IMR-90 (cell line): ENCODE data around the gene COL4A2. TPM values are rescaled to one million over a fixed set of nuclear protein-coding genes. Genes with fewer than 3 reads are reported as not detected.
A peak's percentile ranks its signal among the peaks of the same experiment; 100 is the strongest.

ENCODE experiments used
- ATAC-seq: fragments of 200-7000 bp; cut with Tn5 transposase; 2 replicates; pipeline ENCODE4 v1.9.1; 2020; ENCODE audit warnings: low read depth, mild to moderate bottlenecking, moderate library complexity
- BruUV-seq: library from RNA; stranded (reverse); fragments of 400-500 nt; replicated peaks from 2 replicates; lab custom pipeline; 2021; lab: Mats Ljungman, UMichigan
- CTCF ChIA-PET: fragments of 300-600 bp; formaldehyde crosslinking; extraction: SDS; loops from one replicate; lab custom pipeline; 2021; ENCODE audit warnings: antibody characterized with exemption; lab: Yijun Ruan, JAX
- POLR2A ChIA-PET: fragments of 300-600 bp; sonication (Branson Sonifier 250); formaldehyde crosslinking; loops from one replicate; lab custom pipeline; 2022; ENCODE audit warnings: antibody characterized with exemption; ENCODE audit not compliant: unreplicated experiment; lab: Charles Lee
- DNase-seq: peaks from one replicate; pipeline ENCODE4 v3.0.0; 2013
- H2AFZ ChIP-seq: replicated peaks from 2 replicates; pipeline ENCODE3; 2013; ENCODE audit warnings: low read length, mild to moderate bottlenecking; ENCODE audit not compliant: poor library complexity
- H2AK5ac ChIP-seq: 2 replicates; pipeline ENCODE4 v1.6.1; 2013; ENCODE audit warnings: low read depth, low read length, inconsistent platforms
- H2AK9ac ChIP-seq: replicated peaks from 2 replicates; pipeline ENCODE3; 2013; ENCODE audit warnings: mild to moderate bottlenecking, low read depth, low read length, moderate library complexity; ENCODE audit not compliant: poor library complexity
- H2BK120ac ChIP-seq: 2 replicates; pipeline ENCODE4 v1.6.1; 2013; ENCODE audit warnings: low read depth, low read length, inconsistent platforms
- H2BK15ac ChIP-seq: 3 replicates; pipeline ENCODE4 v1.6.1; 2013; ENCODE audit warnings: low read depth, low read length, inconsistent platforms
- H2BK20ac ChIP-seq: 2 replicates; pipeline ENCODE4 v1.6.1; 2013; ENCODE audit warnings: low read depth, mild to moderate bottlenecking, inconsistent platforms, low read length, moderate library complexity
- H2BK5ac ChIP-seq: 2 replicates; pipeline ENCODE4 v1.6.1; 2013; ENCODE audit warnings: mild to moderate bottlenecking, low read depth, low read length, inconsistent platforms; ENCODE audit not compliant: poor library complexity, severe bottlenecking
- H3K14ac ChIP-seq: replicated peaks from 2 replicates; pipeline ENCODE4 v1.6.1; 2013; ENCODE audit warnings: low read depth, low read length, inconsistent platforms
- H3K18ac ChIP-seq: 2 replicates; pipeline ENCODE4 v1.6.1; 2013; ENCODE audit warnings: low read depth, low read length, control low read depth
- H3K23ac ChIP-seq: 2 replicates; pipeline ENCODE4 v1.6.1; 2013; ENCODE audit warnings: low read depth, low read length, inconsistent platforms
- H3K27ac ChIP-seq: 2 replicates; pipeline ENCODE4 v1.5.1; 2013; ENCODE audit warnings: mild to moderate bottlenecking, control low read depth, low read length; ENCODE audit not compliant: insufficient read depth
- H3K27me3 ChIP-seq: 2 replicates; pipeline ENCODE4 v1.6.1; 2013; ENCODE audit warnings: low read length; ENCODE audit not compliant: control insufficient read depth, insufficient read depth
- H3K36me3 ChIP-seq: 2 replicates; pipeline ENCODE4 v1.6.1; 2013; ENCODE audit warnings: low read length, mixed read lengths; ENCODE audit not compliant: control insufficient read depth, insufficient read depth
- H3K4ac ChIP-seq: 2 replicates; pipeline ENCODE4 v1.6.1; 2013; ENCODE audit warnings: low read depth, low read length, inconsistent platforms
- H3K4me1 ChIP-seq: 2 replicates; pipeline ENCODE4 v1.6.1; 2013; ENCODE audit warnings: low read length, mixed read lengths; ENCODE audit not compliant: control insufficient read depth, insufficient read depth
- H3K4me2 ChIP-seq: 2 replicates; pipeline ENCODE4 v1.6.1; 2013; ENCODE audit warnings: low read depth, mild to moderate bottlenecking, control low read depth, low read length, moderate library complexity
- H3K4me3 ChIP-seq: 2 replicates; pipeline ENCODE4 v1.5.1; 2013; ENCODE audit warnings: low read depth, mild to moderate bottlenecking, control low read depth, low read length, moderate library complexity; ENCODE audit not compliant: insufficient read depth
- H3K56ac ChIP-seq: 2 replicates; pipeline ENCODE4 v1.6.1; 2013; ENCODE audit warnings: low read length, inconsistent platforms; ENCODE audit not compliant: insufficient read depth; ENCODE audit errors: extremely low read depth
- H3K79me1 ChIP-seq, 2 experiments: 2 replicates each; pipeline ENCODE4 v1.6.1; 2013; ENCODE audit warnings: low read length in 2 of 2, inconsistent platforms in 1 of 2, low read depth in 1 of 2
- H3K9ac ChIP-seq: 2 replicates; pipeline ENCODE4 v1.6.1; 2013; ENCODE audit warnings: low read depth, low read length, control low read depth
- H3K9me1 ChIP-seq: 2 replicates; pipeline ENCODE4 v1.6.1; 2013; ENCODE audit warnings: low read length, inconsistent platforms; ENCODE audit not compliant: insufficient read depth
- H3K9me3 ChIP-seq: 2 replicates; pipeline ENCODE4 v1.6.1; 2013; ENCODE audit warnings: low read length; ENCODE audit not compliant: control insufficient read depth, insufficient read depth
- H4K20me1 ChIP-seq: 2 replicates; pipeline ENCODE4 v1.6.1; 2013; ENCODE audit warnings: low read length, inconsistent platforms; ENCODE audit not compliant: insufficient read depth
- H4K5ac ChIP-seq: 2 replicates; pipeline ENCODE4 v1.6.1; 2013; ENCODE audit warnings: mild to moderate bottlenecking, low read depth, low read length, control low read depth
- H4K8ac ChIP-seq, 2 experiments: 2 replicates each; pipeline ENCODE4 v1.6.1; 2013; ENCODE audit warnings: low read depth in 2 of 2, low read length in 2 of 2, control low read depth in 1 of 2, inconsistent platforms in 1 of 2
- H4K91ac ChIP-seq: 2 replicates; pipeline ENCODE4 v1.6.1; 2013; ENCODE audit warnings: low read depth, low read length, inconsistent platforms; ENCODE audit not compliant: insufficient read depth
- BHLHE40 ChIP-seq: fragments of 150-350 bp; IDR thresholded peaks from 2 replicates; pipeline ENCODE4 v1.6.1; 2016; ENCODE audit warnings: mild to moderate bottlenecking, low read depth, low read length
- FOS ChIP-seq: fragments of 150-350 bp; IDR thresholded peaks from 2 replicates; pipeline ENCODE4 v1.6.1; 2016; ENCODE audit warnings: low read depth, low read length
- POLR2A ChIP-seq: IDR thresholded peaks from 2 replicates; pipeline ENCODE4 v1.6.1; 2012; ENCODE audit warnings: mild to moderate bottlenecking, low read depth, low read length
- RCOR1 ChIP-seq: IDR thresholded peaks from 2 replicates; pipeline ENCODE4 v1.6.1; 2012; ENCODE audit warnings: mild to moderate bottlenecking, low read length, improper control_type of control experiment; ENCODE audit not compliant: insufficient replicate concordance
- WGBS, 2 experiments: methylation state at CpG; one replicate each; pipeline versions ENCODE4 v1.1.5 to v1.1.7; 2013; ENCODE audit warnings: missing lambda C conversion rate in 2 of 2; ENCODE audit not compliant: insufficient read length in 1 of 2; ENCODE audit errors: extremely low coverage in 2 of 2; 5-methylcytosine and 5-hydroxymethylcytosine counted together
- dilution Hi-C: fragments of 300-500 bp; cut with HindIII; formaldehyde crosslinking; loops from one replicate; pipeline ENCODE4 v1.14.3; 2018; ENCODE audit warnings: low sequenced_read_pairs; ENCODE audit not compliant: unreplicated experiment
- in situ Hi-C: fragments of 300-500 bp; cut with MboI; formaldehyde crosslinking; loops from 3 replicates; pipeline ENCODE4 v1.14.3; 2019; ENCODE audit warnings: low sequenced_read_pairs, inconsistent platforms, mixed read lengths
- intact Hi-C: fragments of 100-400 bp; cut with micrococcal nuclease; formaldehyde crosslinking; loops from 2 replicates; pipeline ENCODE4 v1.10.0; 2022
- polyA plus RNA-seq, 3 experiments: library from polyadenylated mRNA; depleted of rRNA; stranded (reverse); fragments of >200 nt; gene quantifications; 2 replicates each; pipeline ENCODE4 v1.2.3, GENCODE V29; 2012; ENCODE audit warnings: low replicate concordance in 1 of 3
- total RNA-seq: library from RNA; depleted of rRNA; stranded (reverse); fragments of >200 nt; gene quantifications from 2 replicates; pipeline ENCODE4 v1.2.3, GENCODE V29; 2012
- TF ChIP-seq, protein P1 (sequence below): fragments of 150-350 bp; IDR thresholded peaks from 2 replicates; pipeline ENCODE4 v1.6.1; 2017; ENCODE audit warnings: mild to moderate bottlenecking, antibody characterized with exemption, low read length, low read depth

Gene COL4A2
- total and polyA plus RNA-seq, 2 of the 4 experiments (the other 2 are of a cell fraction), result 90.7 to 457 TPM

DNA sequence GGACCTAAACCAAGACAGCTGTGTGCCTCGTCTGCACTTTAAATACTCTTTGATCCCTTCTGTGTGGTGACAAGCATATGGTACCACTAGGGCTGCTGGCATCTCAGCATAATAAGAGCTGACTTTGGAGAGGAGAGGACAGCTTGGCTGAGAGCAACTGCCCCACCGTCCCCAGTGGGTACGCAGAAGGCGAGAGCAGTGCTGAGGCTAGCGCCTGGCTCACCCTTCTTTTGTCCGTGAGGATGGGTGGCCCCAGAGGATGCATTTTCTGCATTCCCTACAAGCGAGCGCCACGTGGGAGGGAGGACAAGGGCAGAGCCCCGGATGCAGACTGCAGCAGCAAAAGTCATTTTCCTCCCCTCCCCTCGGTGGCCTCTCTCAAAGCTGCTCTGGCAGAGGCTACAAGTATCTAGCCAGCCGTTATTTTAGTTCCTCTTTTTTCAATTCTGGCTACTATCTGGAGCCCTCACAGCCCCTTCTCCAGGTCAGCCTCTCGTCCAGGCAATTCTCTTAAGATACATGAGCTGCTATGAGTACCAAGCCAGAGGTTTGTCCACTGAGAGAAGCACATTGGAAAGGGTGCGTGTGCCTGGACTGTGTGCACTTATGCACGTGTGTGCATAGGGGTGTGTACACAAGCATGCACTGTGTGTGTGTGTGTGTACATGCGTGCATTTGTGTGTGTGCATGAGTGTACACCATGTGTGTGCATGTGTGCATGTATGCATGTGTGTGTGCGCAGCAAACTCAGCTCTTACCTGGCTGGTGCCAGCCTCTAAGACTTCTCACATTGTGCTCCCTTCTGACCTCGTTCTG, 203.1 kb downstream of the COL4A2 start:
- Histone ChIP-seq H4K20me1 (peaks cover 9% of the 10 kb centered on the region), H3K4me3 (no peak overlapping the region), H2AK5ac (0 out of 2 replicates have a peak overlapping the region, but pooled peaks have one; percentile 7), H4K8ac (peak overlapping the region in 1 of 2 experiments; percentile 2; a peak in 1 of 4 replicates), H4K91ac (peak overlapping the region; percentile 19; the same call in 1 of the 2 replicates), H2BK5ac (peak overlapping the region; percentile 17), H2BK15ac (no peak overlapping the region), H3K14ac (no peak overlapping the region), H3K18ac (no peak overlapping the region), H3K27ac (peak overlapping the region; percentile 16; the same call in 1 of the 2 replicates), H3K36me3 (peaks cover 84% of the 10 kb centered on the region), H3K9me3 (no peaks in the 10 kb centered on the region), H3K79me1 (peaks cover 12 to 18% of the 10 kb centered on the region in 2 experiments; a peak in 3 of 4 replicates), H3K4me1 (peaks cover 18% of the 10 kb centered on the region), H3K9ac (no peak overlapping the region), H3K9me1 (peaks cover 7% of the 10 kb centered on the region; the same call in 1 of the 2 replicates), H3K23ac (no peak overlapping the region), H3K56ac (no peak overlapping the region), H2AK9ac (peak overlapping the region; percentile 52), H3K4ac (peak overlapping the region; percentile 61; the same call in 1 of the 2 replicates), H2BK20ac (no peak overlapping the region), H3K4me2 (no peak overlapping the region), H2BK120ac (no peak overlapping the region), H3K27me3 (no peaks in the 10 kb centered on the region), H4K5ac (no peak overlapping the region; the same call in 1 of the 2 replicates), H2AFZ (peak overlapping the region; percentile 71)
- TF ChIP-seq BHLHE40, result no peak
- no peak for TF ChIP-seq FOS
- no peak for TF ChIP-seq POLR2A
- TF ChIP-seq, protein P1, sequence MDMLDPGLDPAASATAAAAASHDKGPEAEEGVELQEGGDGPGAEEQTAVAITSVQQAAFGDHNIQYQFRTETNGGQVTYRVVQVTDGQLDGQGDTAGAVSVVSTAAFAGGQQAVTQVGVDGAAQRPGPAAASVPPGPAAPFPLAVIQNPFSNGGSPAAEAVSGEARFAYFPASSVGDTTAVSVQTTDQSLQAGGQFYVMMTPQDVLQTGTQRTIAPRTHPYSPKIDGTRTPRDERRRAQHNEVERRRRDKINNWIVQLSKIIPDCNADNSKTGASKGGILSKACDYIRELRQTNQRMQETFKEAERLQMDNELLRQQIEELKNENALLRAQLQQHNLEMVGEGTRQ, result no peak
- no peak for TF ChIP-seq RCOR1
- 80% methylated on average over 4 of the region's 18 CpGs; no CpG with 5 or more reads in 1 of the 2 experiments for WGBS, 2 experiments
- in situ Hi-C loops (no loop called here), intact Hi-C loops (loop anchor here (5.0 kb wide), 1 partner anchor 52 kb away; the partner anchor contains the start of gene RAB20), dilution Hi-C loops (no loop called here)
- CTCF ChIA-PET, result interaction anchor here (1.0 kb wide), 1 partner anchor 8 kb away, joined by 3 read pairs; no protein-coding TSS in a partner anchor
- peak; percentile 30 for DNase-seq
- POLR2A ChIA-PET, result no interaction called here
- peak; percentile 49 for ATAC-seq
- no TSS peak for BruUV-seq
